Measurements from ENCODE around the gene CARHSP1. TPM values are rescaled to one million over a fixed set of nuclear protein-coding genes. Genes with fewer than 3 reads are reported as not detected.
"Not testable (repeated sequence)": the region's sequence is repeated elsewhere in the genome, so short reads cannot be mapped to it uniquely, and the experiment has no call there.

Gene CARHSP1
- total and polyA plus RNA-seq, 7 experiments from 2014 or later = 24.9 to 123 (median 39.2) TPM

- Mint-ChIP-seq H3K4me1 (peaks cover 0 to 13% (median 3%) of the 10 kb centered on the region in 7 donors), H3K4me3 (no peak overlapping the region), H3K36me3 (peaks cover 9 to 56% (median 28%) of the 10 kb centered on the region in 5 donors), H3K9me3 (no peaks in the 10 kb centered on the region), H3K27me3 (no peaks in the 10 kb centered on the region), H3K27ac (no peak overlapping the region)
- Histone ChIP-seq H3K36me3 (ENCODE audit: control insufficient read depth in 2 of 3, insufficient read depth in 3 of 3, low read length in 3 of 3) (peaks cover 27 to 86% (median 40%) of the 10 kb centered on the region in 3 experiments), H3K4me1 (ENCODE audit: control insufficient read depth in 2 of 2, insufficient read depth in 2 of 2, low read length in 2 of 2) (peaks cover 0 to under 1% of the 10 kb centered on the region in 2 donors), H3K9me3 (ENCODE audit: control insufficient read depth in 2 of 3, low read length in 3 of 3) (no peaks in the 10 kb centered on the region), H3K27ac (ENCODE audit: low read depth, low read length) (no peak overlapping the region), H3K27me3 (ENCODE audit: control insufficient read depth in 2 of 2, insufficient read depth in 2 of 2, low read length in 2 of 2) (no peaks in the 10 kb centered on the region), H3K4me3 (ENCODE audit: low read length) (no peak overlapping the region)
- ChIA-PET POLR2A (no interaction called here), CTCF (interaction anchor here (0.6 kb wide), 1 partner anchor 67 kb away, joined by 3 read pairs; no protein-coding TSS in a partner anchor)
- intact Hi-C loops (cut with micrococcal nuclease) = no loop called here
- no peak for DNase-seq
- no peak for ATAC-seq
Observed at GRCh38 chr16:8806272-8806983, 62.4 kb downstream of the CARHSP1 start.

- Histone ChIP-seq H3K36me3 (ENCODE audit: control insufficient read depth in 2 of 3, insufficient read depth in 3 of 3, low read length in 3 of 3) (peaks cover 27 to 72% (median 40%) of the 10 kb centered on the region in 3 experiments), H3K4me3 (ENCODE audit: low read length) (no peak overlapping the region), H3K4me1 (ENCODE audit: control insufficient read depth in 2 of 2, insufficient read depth in 2 of 2, low read length in 2 of 2) (peaks cover 2 to 13% of the 10 kb centered on the region in 2 donors), H3K9me3 (ENCODE audit: control insufficient read depth in 2 of 3, low read length in 3 of 3) (no peaks in the 10 kb centered on the region), H3K27me3 (ENCODE audit: control insufficient read depth in 2 of 2, insufficient read depth in 2 of 2, low read length in 2 of 2) (no peaks in the 10 kb centered on the region), H3K27ac (ENCODE audit: low read depth, low read length) (no peak overlapping the region)
- ATAC-seq = no peak
- Mint-ChIP-seq H3K9me3 (no peaks in the 10 kb centered on the region), H3K36me3 (peaks cover 8 to 46% (median 23%) of the 10 kb centered on the region in 5 donors), H3K4me1 (peaks cover 1 to 20% (median 16%) of the 10 kb centered on the region in 7 donors), H3K4me3 (no peak overlapping the region), H3K27me3 (no peaks in the 10 kb centered on the region), H3K27ac (no peak overlapping the region)
- CTCF ChIA-PET = no interaction called here
- POLR2A ChIA-PET = no interaction called here
- no peak for DNase-seq
- intact Hi-C loops (cut with micrococcal nuclease) = no loop called here
Observed at GRCh38 chr16:8804313-8804712, 64.5 kb downstream of the CARHSP1 start.

- H3K4me3 ChIP-seq (ENCODE audit: low read length); H3K27ac ChIP-seq (ENCODE audit: low read depth, low read length); DNase-seq; H3K27me3 Mint-ChIP-seq; H3K9me3 ChIP-seq (ENCODE audit: control insufficient read depth in 2 of 3, low read length in 3 of 3); H3K27me3 ChIP-seq (ENCODE audit: control insufficient read depth in 2 of 2, insufficient read depth in 2 of 2, low read length in 2 of 2); H3K27ac Mint-ChIP-seq; ATAC-seq; H3K4me3 Mint-ChIP-seq; POLR2A ChIA-PET; CTCF ChIA-PET; H3K9me3 Mint-ChIP-seq; intact Hi-C loops (cut with micrococcal nuclease): not testable (repeated sequence)
- Histone ChIP-seq H3K4me1 (ENCODE audit: control insufficient read depth in 2 of 2, insufficient read depth in 2 of 2, low read length in 2 of 2) (peaks cover 8 to 19% of the 10 kb centered on the region in 2 donors), H3K36me3 (ENCODE audit: control insufficient read depth in 2 of 3, insufficient read depth in 3 of 3, low read length in 3 of 3) (peaks cover 23 to 66% (median 35%) of the 10 kb centered on the region in 3 experiments)
- peaks cover 5 to 26% (median 21%) of the 10 kb centered on the region in 7 donors for H3K4me1 Mint-ChIP-seq
- H3K36me3 Mint-ChIP-seq = peaks cover 8 to 42% (median 23%) of the 10 kb centered on the region in 5 donors
Observed at GRCh38 chr16:8803733-8804132, 65.1 kb downstream of the CARHSP1 start.

Other genes starting within 250 kb of the CARHSP1 start
- 10 to 100 TPM; 28.9 to 59.4 (median 48.9) TPM for gene METTL22, start 247.3 kb downstream of the CARHSP1 start, total RNA-seq
- gene METTL22, start 247.3 kb downstream of the CARHSP1 start, polyA plus RNA-seq = 10 to 100 TPM; 16.6 to 20.9 TPM
- gene ABAT, start 194.4 kb downstream of the CARHSP1 start, total RNA-seq = 10 to 100 TPM in 2 of 5 experiments, 1 to 10 TPM in 3; 5.4 to 11.5 (median 9.3) TPM
- 1 to 10 TPM; 1.3 to 2.9 TPM for gene ABAT, start 194.4 kb downstream of the CARHSP1 start, polyA plus RNA-seq
- gene TMEM186, start 71.4 kb downstream of the CARHSP1 start, total RNA-seq = 10 to 100 TPM in 3 of 5 experiments, 1 to 10 TPM in 2; 3.2 to 16.3 (median 11.3) TPM
- gene TMEM186, start 71.4 kb downstream of the CARHSP1 start, polyA plus RNA-seq = 10 to 100 TPM; 15.3 to 20.8 TPM
- 10 to 100 TPM; 32.2 to 52.8 (median 41.7) TPM for gene PMM2, start 71.2 kb downstream of the CARHSP1 start, total RNA-seq
- gene PMM2, start 71.2 kb downstream of the CARHSP1 start, polyA plus RNA-seq = 10 to 100 TPM; 18.0 to 23.9 TPM
- gene LITAFD, start 13.3 kb upstream of the CARHSP1 start, total RNA-seq = not detected
- not detected for gene LITAFD, start 13.3 kb upstream of the CARHSP1 start, polyA plus RNA-seq
- gene USP7, start 94.9 kb upstream of the CARHSP1 start, total RNA-seq = 100 to 1,000 TPM; 175 to 261 (median 178) TPM
- gene USP7, start 94.9 kb upstream of the CARHSP1 start, polyA plus RNA-seq = 1 to 10 TPM; 8.9 to 9.0 TPM
- 100 to 1,000 TPM in 2 of 5 experiments, 10 to 100 TPM in 3; 69.6 to 136 (median 87.3) TPM for gene HAPSTR1, start 222.6 kb upstream of the CARHSP1 start, total RNA-seq
- gene HAPSTR1, start 222.6 kb upstream of the CARHSP1 start, polyA plus RNA-seq = 10 to 100 TPM; 11.4 to 17.5 TPM

All from naive thymus-derived CD4-positive, alpha-beta T cell (primary cell).